ENCODE results near the gene GPAM. TPM values are rescaled to one million over a fixed set of nuclear protein-coding genes. Genes with fewer than 3 reads are reported as not detected.

Gene GPAM
- total RNA-seq, 2 donors from 2014 or later = 8.5 to 11.2 TPM

DNA sequence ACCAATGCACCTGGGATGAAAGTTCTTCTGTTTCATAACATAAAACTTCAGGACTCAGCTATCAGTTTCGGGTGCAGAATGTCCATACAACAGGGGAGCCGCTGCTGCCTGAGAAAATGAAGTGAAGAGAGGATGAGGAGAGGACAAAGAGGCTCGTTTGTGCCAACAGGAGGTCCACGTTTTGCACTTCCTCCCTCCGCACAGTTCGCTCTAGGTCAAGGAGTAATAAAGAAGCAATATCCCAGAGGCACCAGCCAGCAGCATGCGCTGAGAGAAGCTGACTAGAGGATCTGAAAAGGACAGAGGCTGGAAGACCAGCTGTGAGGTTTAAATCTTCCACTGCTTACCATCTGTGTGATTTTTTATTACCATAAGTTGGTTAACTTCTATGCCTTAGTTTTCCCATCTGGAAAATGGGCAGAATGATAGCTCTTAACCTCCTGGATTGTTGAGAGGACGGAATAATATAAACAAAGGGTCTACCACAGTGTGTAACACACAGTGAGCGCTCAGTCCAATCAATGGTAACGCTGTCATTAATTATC, 709 bp downstream of the GPAM start:
- Histone ChIP-seq H3K4me1 (ENCODE audit: control insufficient read depth in 1 of 2, low read depth in 2 of 2) (peaks cover 14 to 26% of the 10 kb centered on the region in 2 donors), H3K4me3 (peak overlapping the region; percentile 92), H3K27me3 (replicated peaks; ENCODE audit: insufficient read depth) (no peaks in the 10 kb centered on the region), H3K36me3 (no peaks in the 10 kb centered on the region), H3K27ac (peak overlapping the region in 1 of 2 donors; percentile 82), H3K9me3 (no peaks in the 10 kb centered on the region)
- DNase-seq (ENCODE audit: low spot score) (no peak), ATAC-seq (ENCODE audit: insufficient number of reproducible peaks, low FRiP score, low read depth) (no peak)
- TF ChIP-seq, protein P1, sequence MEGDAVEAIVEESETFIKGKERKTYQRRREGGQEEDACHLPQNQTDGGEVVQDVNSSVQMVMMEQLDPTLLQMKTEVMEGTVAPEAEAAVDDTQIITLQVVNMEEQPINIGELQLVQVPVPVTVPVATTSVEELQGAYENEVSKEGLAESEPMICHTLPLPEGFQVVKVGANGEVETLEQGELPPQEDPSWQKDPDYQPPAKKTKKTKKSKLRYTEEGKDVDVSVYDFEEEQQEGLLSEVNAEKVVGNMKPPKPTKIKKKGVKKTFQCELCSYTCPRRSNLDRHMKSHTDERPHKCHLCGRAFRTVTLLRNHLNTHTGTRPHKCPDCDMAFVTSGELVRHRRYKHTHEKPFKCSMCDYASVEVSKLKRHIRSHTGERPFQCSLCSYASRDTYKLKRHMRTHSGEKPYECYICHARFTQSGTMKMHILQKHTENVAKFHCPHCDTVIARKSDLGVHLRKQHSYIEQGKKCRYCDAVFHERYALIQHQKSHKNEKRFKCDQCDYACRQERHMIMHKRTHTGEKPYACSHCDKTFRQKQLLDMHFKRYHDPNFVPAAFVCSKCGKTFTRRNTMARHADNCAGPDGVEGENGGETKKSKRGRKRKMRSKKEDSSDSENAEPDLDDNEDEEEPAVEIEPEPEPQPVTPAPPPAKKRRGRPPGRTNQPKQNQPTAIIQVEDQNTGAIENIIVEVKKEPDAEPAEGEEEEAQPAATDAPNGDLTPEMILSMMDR (IDR thresholded peaks at IDR 0.05) = no peak

DNA sequence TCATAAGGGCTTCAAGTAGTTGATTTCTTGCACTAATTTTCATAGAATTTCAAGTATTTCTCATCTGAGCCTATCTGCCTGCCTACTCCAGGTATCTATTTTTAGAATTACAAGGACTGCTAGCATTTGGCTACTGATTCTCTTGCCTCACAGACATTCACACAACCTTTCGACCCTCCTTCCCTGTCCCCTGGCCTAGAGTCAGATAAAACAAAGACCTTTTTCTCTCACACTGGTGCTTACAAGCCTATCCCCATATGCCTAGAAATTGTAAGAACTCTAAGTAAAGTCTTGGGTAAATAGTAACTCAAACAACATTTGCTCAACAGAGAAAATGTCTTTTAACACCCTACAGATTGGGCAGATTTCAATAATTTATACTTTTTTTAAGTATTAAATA, 6.3 kb downstream of the GPAM start:
- no peaks in the 10 kb centered on the region for H3K9me3 ChIP-seq
- no peaks in the 10 kb centered on the region for H3K27me3 ChIP-seq (replicated peaks; ENCODE audit: insufficient read depth)
- ATAC-seq (ENCODE audit: insufficient number of reproducible peaks, low FRiP score, low read depth) = no peak
- no peak overlapping the region for H3K27ac ChIP-seq
- H3K4me1 ChIP-seq (ENCODE audit: control insufficient read depth in 1 of 2, low read depth in 2 of 2) = peaks cover 4 to 14% of the 10 kb centered on the region in 2 donors
- peaks cover 20% of the 10 kb centered on the region for H3K36me3 ChIP-seq
- no peak for DNase-seq (ENCODE audit: low spot score)
- no peak overlapping the region for H3K4me3 ChIP-seq
- TF ChIP-seq, protein P1 (IDR thresholded peaks at IDR 0.05) = no peak

DNA sequence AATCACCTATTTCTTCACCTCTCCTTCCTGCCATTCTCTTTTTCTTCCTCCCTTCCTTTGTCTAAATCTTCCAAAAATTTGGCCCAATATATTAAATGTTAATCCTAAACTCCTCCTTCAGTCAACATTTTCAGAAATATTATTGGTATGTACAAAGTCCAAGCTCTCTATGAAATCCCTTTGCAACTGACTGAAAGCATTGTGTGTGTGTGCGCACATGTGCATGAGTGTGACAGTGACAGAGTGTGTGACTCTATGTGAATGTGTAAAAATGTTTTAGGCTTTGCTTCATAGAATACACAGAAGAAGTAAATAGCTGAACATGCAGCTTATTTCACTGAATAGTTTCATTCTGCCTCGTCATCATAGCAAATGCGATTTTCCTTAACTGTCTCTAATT, 7.0 kb downstream of the GPAM start:
- Histone ChIP-seq H3K27ac (no peak overlapping the region), H3K4me1 (ENCODE audit: control insufficient read depth in 1 of 2, low read depth in 2 of 2) (peaks cover 4 to 9% of the 10 kb centered on the region in 2 donors), H3K9me3 (no peaks in the 10 kb centered on the region), H3K4me3 (no peak overlapping the region), H3K36me3 (peaks cover 20% of the 10 kb centered on the region), H3K27me3 (replicated peaks; ENCODE audit: insufficient read depth) (no peaks in the 10 kb centered on the region)
- TF ChIP-seq, protein P1 (IDR thresholded peaks at IDR 0.05) = no peak
- no peak for ATAC-seq (ENCODE audit: insufficient number of reproducible peaks, low FRiP score, low read depth)
- no peak for DNase-seq (ENCODE audit: low spot score)

DNA sequence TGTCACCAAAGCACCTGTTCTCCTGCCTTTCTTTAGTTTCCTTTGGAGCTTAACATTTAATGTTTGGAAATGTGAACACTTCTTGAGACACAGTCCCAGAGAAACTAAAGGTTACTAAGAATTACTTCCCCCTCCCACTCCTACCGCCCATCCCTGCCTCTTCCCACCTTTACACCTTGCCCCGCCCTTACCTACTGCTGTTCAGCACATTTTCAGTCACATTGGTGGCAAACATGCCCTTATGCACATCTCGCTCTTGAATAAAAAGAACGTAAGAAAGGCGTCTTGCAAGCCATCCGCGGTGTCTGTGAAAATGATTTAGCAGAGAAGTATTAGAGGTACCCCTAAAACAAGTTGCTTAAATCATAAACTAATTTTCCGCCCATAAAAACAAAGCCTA, 8.2 kb downstream of the GPAM start:
- H3K36me3 ChIP-seq = peaks cover 20% of the 10 kb centered on the region

DNA sequence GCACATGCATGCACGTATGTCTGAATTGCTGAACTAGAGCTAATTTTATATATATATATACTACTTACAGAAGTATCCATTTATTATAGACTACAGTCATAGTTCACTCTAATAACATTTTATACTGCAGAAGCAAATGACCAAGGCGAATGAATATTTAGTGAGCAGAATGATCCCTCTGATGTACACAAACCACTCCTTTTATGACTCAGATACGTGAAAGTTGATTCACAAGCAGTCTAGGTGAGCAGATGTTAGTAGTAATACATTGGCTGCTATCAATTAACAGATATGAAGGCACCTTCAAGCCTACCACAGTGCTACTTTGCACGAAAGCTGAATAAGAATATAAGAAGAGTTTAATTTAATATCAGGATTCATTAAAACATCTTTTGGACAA, 10.4 kb downstream of the GPAM start:
- Histone ChIP-seq H3K4me1 (ENCODE audit: control insufficient read depth in 1 of 2, low read depth in 2 of 2) (peaks cover 4 to 8% of the 10 kb centered on the region in 2 donors), H3K4me3 (no peak overlapping the region), H3K27me3 (replicated peaks; ENCODE audit: insufficient read depth) (no peaks in the 10 kb centered on the region), H3K9me3 (no peaks in the 10 kb centered on the region), H3K36me3 (peaks cover 21% of the 10 kb centered on the region), H3K27ac (no peak overlapping the region)
- TF ChIP-seq, protein P1 (IDR thresholded peaks at IDR 0.05) = no peak
- ATAC-seq (ENCODE audit: insufficient number of reproducible peaks, low FRiP score, low read depth) (no peak), DNase-seq (ENCODE audit: low spot score) (no peak)

More for the DNA sequence above, 8.2 kb downstream of the GPAM start:
- no peak overlapping the region for H3K4me3 ChIP-seq
- H3K4me1 ChIP-seq (ENCODE audit: control insufficient read depth in 1 of 2, low read depth in 2 of 2) = peaks cover 4 to 8% of the 10 kb centered on the region in 2 donors
- H3K27ac ChIP-seq = no peak overlapping the region
- ATAC-seq (ENCODE audit: insufficient number of reproducible peaks, low FRiP score, low read depth) = no peak
- TF ChIP-seq, protein P1 (IDR thresholded peaks at IDR 0.05) = no peak
- H3K9me3 ChIP-seq = no peaks in the 10 kb centered on the region
- H3K27me3 ChIP-seq (replicated peaks; ENCODE audit: insufficient read depth) = no peaks in the 10 kb centered on the region
- no peak for DNase-seq (ENCODE audit: low spot score)

All from thoracic aorta (tissue), 2 donors.